HepG2 (cell line): Measurements from ENCODE around the gene BAHCC1. TPM values are rescaled to one million over a fixed set of nuclear protein-coding genes. Genes with fewer than 3 reads are reported as not detected.

Experiments used
- ATF5 ChIP-seq: sonication (generic); formaldehyde crosslinking; IDR thresholded peaks from 2 replicates; pipeline ENCODE4 v1.4.0; 2020; ENCODE audit warnings: mild to moderate bottlenecking, low read depth, missing genetic modification reagents
- HNRNPL ChIP-seq: fragments of 200-400 bp; formaldehyde crosslinking; IDR thresholded peaks from 2 replicates; pipeline ENCODE4 v1.6.1; 2017; ENCODE audit warnings: mild to moderate bottlenecking, low read depth, low read length
- MXD1 ChIP-seq: sonication (generic); formaldehyde crosslinking; IDR thresholded peaks from 2 replicates; pipeline ENCODE4 v1.4.0; 2020; ENCODE audit warnings: mild to moderate bottlenecking, missing genetic modification reagents
- MYNN ChIP-seq: sonication (generic); formaldehyde crosslinking; IDR thresholded peaks from 2 replicates; pipeline ENCODE4 v1.4.0; 2020; ENCODE audit warnings: mild to moderate bottlenecking, low read depth, missing genetic modification reagents
- POGK ChIP-seq: sonication (generic); formaldehyde crosslinking; conservative IDR thresholded peaks from 2 replicates; pipeline ENCODE4 v1.8.0; 2022; ENCODE audit warnings: mild to moderate bottlenecking, moderate library complexity, missing genetic modification reagents
- SP5 ChIP-seq: IDR thresholded peaks from 2 replicates; pipeline ENCODE4 v1.6.1; 2016; ENCODE audit warnings: low read depth, borderline replicate concordance
- ZBTB34 ChIP-seq: sonication (generic); formaldehyde crosslinking; IDR thresholded peaks from 2 replicates; pipeline ENCODE4 v1.8.0; 2022; ENCODE audit warnings: mild to moderate bottlenecking, missing genetic modification reagents
- ZBTB40 ChIP-seq, 2 experiments: fragments of 450-650 bp in 1 of 2; sonication (generic) in 1 of 2; formaldehyde crosslinking in 1 of 2; IDR thresholded peaks; 2 replicates each; pipeline versions ENCODE4 v1.6.1 to v1.8.0; 2016 to 2022; ENCODE audit warnings: antibody characterized with exemption in 1 of 2, mild to moderate bottlenecking in 1 of 2, missing genetic modification reagents in 1 of 2
- ZNF17 ChIP-seq: sonication (generic); formaldehyde crosslinking; IDR thresholded peaks from 2 replicates; pipeline ENCODE4 v1.5.0; 2020; ENCODE audit warnings: mild to moderate bottlenecking, missing genetic modification reagents
- ZNF44 ChIP-seq: sonication (generic); formaldehyde crosslinking; IDR thresholded peaks from 2 replicates; pipeline ENCODE4 v1.5.1; 2020; ENCODE audit warnings: mild to moderate bottlenecking, missing genetic modification reagents
- ZNF501 ChIP-seq: sonication (generic); formaldehyde crosslinking; IDR thresholded peaks from 2 replicates; pipeline ENCODE4 v1.5.1; 2020; ENCODE audit warnings: mild to moderate bottlenecking, moderate library complexity, missing genetic modification reagents
- ZNF570 ChIP-seq: sonication (generic); formaldehyde crosslinking; IDR thresholded peaks from 2 replicates; pipeline ENCODE4 v1.4.0; 2020; ENCODE audit warnings: mild to moderate bottlenecking, missing genetic modification reagents, borderline replicate concordance
- ZNF775 ChIP-seq: sonication (generic); formaldehyde crosslinking; IDR thresholded peaks from 2 replicates; pipeline ENCODE4 v1.4.0; 2020; ENCODE audit warnings: missing genetic modification reagents, mild to moderate bottlenecking, moderate library complexity, borderline replicate concordance
- polyA plus RNA-seq, 8 experiments: library from polyadenylated mRNA; depleted of rRNA in 3 of 8; stranded (reverse) in 7 of 8; unstranded in 1 of 8; fragments of >200 nt; fragmentation: Illumina TruSeq in 4 of 8; extraction: Trizol in 4 of 8; gene quantifications; 2 replicates each; pipeline versions ENCODE4 v1.2.1 to v1.2.3, GENCODE V29; 2011 to 2016; ENCODE audit warnings: low read depth in 4 of 8, missing spikeins in 1 of 8, mixed read lengths in 1 of 8; ENCODE audit not compliant: insufficient read depth in 1 of 8
- total RNA-seq, 5 experiments: library from RNA; depleted of rRNA; stranded (reverse); fragments of >200 nt; fragmentation: Illumina TruSeq; extraction: Trizol; gene quantifications; 2 replicates each; pipeline ENCODE4 v1.2.3, GENCODE V29; 2016; ENCODE audit warnings: low read depth in 1 of 5

Gene BAHCC1
- total and polyA plus RNA-seq, 2 of the 13 experiments (the other 11 are each of a cell fraction or from before 2014, with no cell fraction given): 1.4 to 1.7 TPM

- 0 out of 2 replicates have a peak, but pooled peaks have one; percentile 15 for TF ChIP-seq ATF5
- TF ChIP-seq ZBTB34 (CRISPR knock-in tag): 0 out of 2 replicates have a peak, but pooled peaks have one; percentile 2
- no peak for TF ChIP-seq ZNF17 (CRISPR knock-in tag)
- TF ChIP-seq POGK (CRISPR knock-in tag): 0 out of 2 replicates have a peak, but pooled peaks have one; percentile 26
- TF ChIP-seq ZNF570: no peak
- no peak for TF ChIP-seq ZBTB40 (IDR thresholded peaks at IDR 0.05)
- TF ChIP-seq ZBTB40 (CRISPR knock-in tag; IDR thresholded peaks at IDR 0.05): peak; percentile 48; the same call in 1 of the 2 replicates
- peak; percentile 16 for TF ChIP-seq MXD1 (CRISPR knock-in tag)
- no peak for TF ChIP-seq ZNF44 (CRISPR knock-in tag)
- peak; percentile 83; the same call in 1 of the 2 replicates for TF ChIP-seq HNRNPL
- no peak for TF ChIP-seq MYNN
- no peak for TF ChIP-seq SP5
- TF ChIP-seq ZNF775 (CRISPR knock-in tag): no peak
- TF ChIP-seq ZNF501 (CRISPR knock-in tag): peak; percentile 69; the same call in 1 of the 2 replicates
Observed at GRCh38 chr17:81466564-81467472, 71.6 kb downstream of the BAHCC1 start (continued).
